GM18526 (cell line): ENCODE measurements around the gene IFNG.

Source experiments
- POLR2A ChIP-seq: IDR thresholded peaks from 3 replicates; pipeline ENCODE4 v1.6.1; 2011; ENCODE audit not compliant: insufficient read length; ENCODE audit errors: extremely low read depth

The IFNG gene

DNA sequence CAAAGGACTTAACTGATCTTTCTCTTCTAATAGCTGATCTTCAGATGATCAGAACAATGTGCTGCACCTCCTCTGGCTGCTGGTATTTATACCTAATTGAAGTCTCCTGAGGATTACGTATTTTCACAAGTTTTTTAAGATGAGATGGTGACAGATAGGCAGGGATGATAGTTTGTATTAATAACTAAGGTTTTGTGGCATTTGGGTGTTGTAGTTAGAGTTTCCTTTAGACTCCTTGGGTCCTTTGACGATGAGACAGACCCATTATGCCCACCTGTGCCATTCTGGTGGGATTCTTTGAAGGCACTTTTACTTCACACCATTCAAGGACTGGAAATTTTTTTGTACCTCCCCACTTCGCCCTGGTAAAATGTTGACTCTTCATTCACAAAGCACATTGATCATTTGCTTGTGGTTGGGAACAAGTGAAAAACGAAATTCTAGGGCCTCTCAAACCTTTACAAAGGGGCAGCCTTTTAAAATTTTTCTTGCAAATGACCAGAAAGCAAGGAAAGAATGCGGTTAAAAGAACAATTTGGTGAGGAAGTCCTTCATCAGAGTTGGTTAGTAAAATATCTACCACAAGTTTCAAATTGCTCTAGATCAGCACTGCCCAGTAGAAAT is at the start of gene IFNG:
TSS of gene IFNG (minus strand) at position 60 of the 624 bp plus-strand sequence. CDS start 125 bp downstream, outside the sequence.
- TF ChIP-seq POLR2A = no peak

GRCh38 chr12:68207276-68207675 is 47.7 kb upstream of the IFNG start:
- no peak for TF ChIP-seq POLR2A

DNA sequence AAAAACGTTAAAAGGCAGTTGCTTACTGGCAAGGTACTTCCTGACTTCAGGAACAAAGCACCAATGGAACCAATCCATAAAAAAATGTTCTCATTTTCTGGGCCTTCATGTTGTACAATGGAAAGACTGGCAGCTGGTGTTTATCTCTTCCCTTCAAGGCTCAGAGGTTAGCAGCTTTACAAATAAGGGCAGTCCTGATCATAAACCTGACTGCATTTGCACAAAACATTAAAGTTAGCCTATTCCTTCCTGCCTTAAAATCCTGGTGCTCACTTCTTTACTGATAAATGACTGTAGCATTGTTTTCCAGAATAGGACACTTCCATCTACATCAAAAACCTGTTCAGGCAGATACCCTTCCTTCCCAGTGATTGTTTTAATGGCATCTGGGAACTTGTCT is 46.9 kb upstream of the IFNG start:
- no peak for TF ChIP-seq POLR2A

DNA sequence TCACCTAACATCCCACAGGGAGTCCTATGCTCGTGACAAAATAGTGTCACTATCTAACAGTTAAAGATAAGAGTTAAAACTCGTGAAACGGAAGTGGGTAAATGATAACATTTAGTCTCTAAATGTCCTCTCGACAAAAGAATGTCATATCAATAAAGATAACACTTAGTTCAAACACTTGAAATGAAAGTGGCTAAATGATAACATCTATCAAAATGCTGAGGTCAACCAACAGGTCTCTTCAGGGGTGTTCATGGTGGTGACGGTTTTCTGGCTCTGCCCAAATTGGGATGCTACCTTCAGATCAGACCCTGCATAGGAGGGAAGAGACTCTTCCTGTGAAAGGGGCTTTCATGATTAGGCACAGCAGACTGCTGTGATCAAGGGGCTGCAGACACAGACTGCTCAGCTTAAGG is 43.9 kb upstream of the IFNG start:
- TF ChIP-seq POLR2A = no peak

- no peak for TF ChIP-seq POLR2A
Measured at GRCh38 chr12:68200854-68201253, 41.3 kb upstream of the IFNG start.

GRCh38 chr12:68199127-68199526 is 39.6 kb upstream of the IFNG start:
- TF ChIP-seq POLR2A = no peak

GRCh38 chr12:68198507-68199086 is 39.1 kb upstream of the IFNG start:
- TF ChIP-seq POLR2A = no peak

- no peak for TF ChIP-seq POLR2A
Measured at GRCh38 chr12:68190301-68190700, 30.8 kb upstream of the IFNG start.

- TF ChIP-seq POLR2A = no peak
Measured at GRCh38 chr12:68189821-68190242, 30.3 kb upstream of the IFNG start.

DNA sequence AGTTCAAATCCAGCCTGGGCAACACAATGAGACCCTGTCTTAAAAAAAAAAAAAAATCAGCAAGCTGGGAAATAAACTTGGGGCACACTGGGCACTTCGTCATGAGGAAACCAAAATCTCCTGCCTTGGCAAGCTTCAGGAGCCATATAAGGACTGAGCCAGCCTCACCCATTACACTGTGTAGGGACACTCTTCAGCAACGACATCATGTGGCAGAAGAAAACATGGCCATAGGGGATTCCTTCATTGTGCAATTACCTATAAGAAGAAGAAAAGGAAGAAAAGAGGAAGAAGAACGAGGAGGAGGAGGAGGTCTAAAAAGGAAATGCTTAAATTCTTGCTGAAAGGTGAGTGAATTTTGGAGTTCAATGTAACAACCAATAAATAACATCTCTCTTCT is 26.1 kb upstream of the IFNG start:
- TF ChIP-seq POLR2A = no peak

DNA sequence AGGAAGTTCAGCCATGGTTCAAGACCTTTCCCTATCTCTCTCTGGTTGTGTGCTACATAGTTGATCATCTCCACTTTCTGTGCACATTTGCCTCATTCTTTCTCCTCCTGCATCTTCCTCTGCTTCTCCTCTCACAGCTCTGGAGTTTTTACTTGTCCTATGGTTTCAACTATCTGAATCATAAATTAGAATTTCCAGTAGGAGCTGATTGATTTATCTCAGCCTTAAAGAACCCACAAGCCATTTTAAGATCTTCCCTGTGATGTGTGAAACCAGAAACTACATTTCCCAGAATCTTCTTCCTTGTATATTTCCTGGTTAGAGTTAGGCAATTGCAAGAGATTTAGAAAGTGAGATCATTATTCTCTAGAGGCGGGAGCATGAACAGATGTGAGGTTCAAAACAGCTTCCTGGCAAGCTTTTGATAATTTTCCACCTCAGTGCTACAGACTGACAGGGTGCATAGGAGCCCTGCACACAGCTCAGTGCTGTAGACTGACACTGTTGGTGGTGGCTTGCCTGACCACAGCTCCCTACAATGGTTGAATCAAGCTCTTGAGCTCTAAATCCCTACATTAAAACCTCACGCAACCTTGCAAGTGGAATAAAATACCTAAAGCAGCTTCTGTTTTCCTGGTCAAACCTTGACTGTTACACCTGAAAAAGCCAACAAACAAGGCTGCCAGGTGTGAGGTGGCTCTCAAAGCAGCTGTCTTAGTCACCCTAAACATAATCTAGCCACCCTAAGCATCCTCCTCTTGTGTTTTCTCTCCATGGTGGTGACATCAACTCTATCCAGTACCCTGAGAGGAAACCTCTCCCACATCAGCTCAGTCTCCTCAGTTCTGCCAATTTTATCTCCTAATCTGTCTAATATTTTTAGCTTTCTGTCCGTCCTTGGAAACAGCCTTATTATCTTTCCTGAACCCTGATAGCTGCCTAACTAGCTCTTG is 21.5 kb upstream of the IFNG start:
- no peak for TF ChIP-seq POLR2A

DNA sequence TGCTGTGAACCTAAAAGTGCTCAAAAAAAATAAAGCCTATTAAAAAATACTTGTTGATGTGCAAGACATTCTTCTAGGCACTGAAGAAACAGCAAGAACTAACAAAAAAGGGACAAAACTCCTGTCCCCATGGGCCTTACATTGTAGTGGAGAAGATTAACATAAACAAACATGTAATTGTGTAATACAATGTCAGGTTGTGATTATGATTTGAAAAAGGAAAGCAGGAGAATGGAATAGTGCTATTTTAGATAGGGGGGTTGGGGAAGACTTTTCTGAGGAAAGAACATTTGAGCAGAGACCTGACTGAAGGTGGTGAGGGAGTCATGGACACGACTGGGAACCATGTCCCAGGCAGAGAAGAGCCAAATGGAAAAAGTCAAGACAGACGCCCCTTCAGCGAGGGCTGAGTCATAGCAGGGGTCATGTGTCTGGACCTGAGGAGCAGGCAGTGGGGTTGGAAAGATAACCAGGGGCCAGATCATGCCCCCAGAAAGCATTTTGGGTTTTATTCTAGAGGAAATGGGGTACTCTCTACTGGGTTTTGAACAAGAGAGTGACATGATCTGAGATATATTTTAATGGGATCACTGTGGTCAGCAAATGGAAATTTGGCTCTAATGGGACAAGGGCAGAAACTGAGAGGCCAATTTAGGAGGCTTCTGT is 19.4 kb upstream of the IFNG start:
- no peak for TF ChIP-seq POLR2A

DNA sequence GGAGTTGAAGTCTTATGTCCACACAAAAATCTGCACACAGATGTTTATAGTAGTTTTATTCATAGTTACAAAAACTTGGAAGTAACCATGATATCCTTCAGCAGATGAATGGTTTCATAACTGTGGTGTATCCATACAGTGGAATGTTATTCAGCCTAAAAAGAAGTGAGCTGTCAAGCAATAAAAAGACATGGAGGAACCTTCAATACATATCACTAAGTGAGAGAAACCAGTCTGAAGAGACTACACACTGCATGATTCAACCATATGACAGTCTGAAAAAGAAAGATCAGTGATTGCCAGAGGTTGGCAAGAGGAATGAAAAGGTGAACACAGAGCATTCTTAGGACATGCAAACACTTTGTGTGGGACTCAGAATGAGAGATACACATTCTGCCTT is 18.6 kb upstream of the IFNG start:
- TF ChIP-seq POLR2A = no peak

DNA sequence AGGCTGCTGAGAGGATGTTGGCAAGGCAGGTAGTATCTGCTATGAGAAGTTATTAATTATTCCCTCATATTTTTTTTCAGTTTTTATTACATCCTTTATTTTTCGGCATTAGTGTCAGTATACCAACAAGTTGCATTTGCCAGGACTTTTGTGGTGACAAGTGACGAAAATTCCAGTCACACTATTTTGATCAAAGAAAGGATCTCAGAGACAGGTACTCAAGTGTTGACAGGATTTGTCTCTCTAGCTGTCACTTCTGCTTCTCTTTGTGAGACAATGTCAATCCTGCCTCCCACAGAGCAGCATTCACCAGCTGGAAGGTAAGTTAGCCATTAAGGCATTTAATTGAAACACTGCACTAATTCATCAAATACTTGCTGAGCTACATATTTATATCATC is 18.0 kb upstream of the IFNG start:
- no peak for TF ChIP-seq POLR2A

DNA sequence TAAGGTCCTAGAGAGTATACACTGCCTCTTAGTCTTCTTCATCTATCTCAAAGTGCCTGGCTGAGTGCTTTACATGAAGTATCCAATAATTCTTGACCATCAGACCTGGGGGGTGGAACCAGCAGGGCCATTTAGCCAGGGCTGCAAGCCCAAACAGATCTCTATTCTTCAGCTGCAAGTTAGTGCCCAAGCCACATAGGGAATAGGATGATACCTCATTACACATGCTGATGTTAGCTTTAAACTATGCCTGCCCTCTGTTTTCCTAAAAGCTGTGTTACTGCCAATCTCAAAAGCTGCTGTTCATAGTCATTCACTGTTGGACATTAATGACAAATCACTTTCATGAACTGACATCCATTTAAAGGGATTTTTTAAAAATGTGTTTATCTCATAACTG is 16.7 kb upstream of the IFNG start:
- no peak for TF ChIP-seq POLR2A
